Measurements from ENCODE around the gene DOK4. TPM values are rescaled to one million over a fixed set of nuclear protein-coding genes. Genes with fewer than 3 reads are reported as not detected.

Gene DOK4
- total and polyA plus RNA-seq, 2 donors (not counting 1 experiment from before 2014, with no cell fraction given), result 1.6 to 2.5 TPM

DNA sequence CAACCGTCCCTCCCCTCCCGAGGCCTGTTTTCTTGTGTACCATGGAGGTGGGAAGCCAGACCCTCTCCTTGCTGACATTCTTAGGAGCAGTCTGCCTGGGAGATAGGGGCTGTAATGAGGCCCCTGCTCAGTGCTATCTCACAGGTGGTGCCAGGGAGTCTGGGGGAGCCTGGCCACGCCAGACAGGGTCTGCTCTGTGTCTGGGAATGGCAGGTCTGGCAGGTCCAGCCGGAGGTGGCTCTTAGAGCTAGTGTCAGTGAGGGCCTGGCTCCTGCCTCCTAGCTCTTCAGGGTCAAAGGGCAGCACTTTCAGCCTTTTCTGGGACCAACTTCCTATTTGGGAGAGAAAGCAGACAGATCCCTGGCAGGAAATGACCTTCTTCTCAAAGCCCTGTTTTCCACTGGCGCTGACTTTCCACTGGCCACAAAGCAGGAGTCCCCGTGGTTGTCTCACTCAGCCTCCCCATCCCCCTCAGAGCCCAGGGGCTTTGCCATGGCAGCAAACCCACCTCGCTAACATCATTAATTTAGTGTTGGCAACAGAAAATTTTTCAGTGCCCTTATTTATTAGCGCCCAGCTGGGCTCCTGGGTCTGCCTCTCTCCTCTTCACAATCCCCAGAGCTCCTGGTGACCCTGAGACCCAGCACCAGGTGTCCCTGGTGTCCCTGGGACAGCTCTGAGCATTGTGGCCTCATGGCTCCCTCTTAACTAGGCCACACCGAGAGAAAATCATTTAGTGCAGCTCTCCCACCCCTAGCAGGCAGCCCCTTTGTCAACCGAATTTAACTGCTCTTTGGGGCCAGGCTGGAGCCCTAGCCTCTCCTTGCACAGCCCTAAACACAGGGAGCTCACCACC, 24.0 kb upstream of the DOK4 start:
- DNase-seq, result no peak
- Histone ChIP-seq H3K9ac (ENCODE audit: low read length) (no peak overlapping the region), H2AFZ (ENCODE audit: insufficient read depth, low read depth, low read length, poor library complexity, severe bottlenecking) (no peak overlapping the region), H3K36me3 (replicated peaks in 1 of 2; ENCODE audit: control extremely low read depth in 1 of 2, control insufficient read depth in 1 of 2, extremely low read depth in 1 of 2, insufficient read depth in 2 of 2, low read length in 1 of 2) (no peaks in the 10 kb centered on the region), H3K4me1 (ENCODE audit: control insufficient read depth in 2 of 2, insufficient read depth in 2 of 2, low read length in 2 of 2) (no peaks in the 10 kb centered on the region), H3K4me2 (replicated peaks; ENCODE audit: low read depth, low read length, poor library complexity, severe bottlenecking) (no peak overlapping the region), H3K9me3 (ENCODE audit: control extremely low read depth in 1 of 3, control insufficient read depth in 2 of 3, insufficient read depth in 1 of 3, low read length in 2 of 3) (no peaks in the 10 kb centered on the region), H4K20me1 (ENCODE audit: control insufficient read depth, insufficient read depth, low read length, poor library complexity, severe bottlenecking) (no peaks in the 10 kb centered on the region), H3K4me3 (ENCODE audit: control extremely low read depth in 1 of 5, extremely low read depth in 1 of 5, insufficient read depth in 1 of 5, low read depth in 2 of 5, low read length in 4 of 5) (no peak overlapping the region), H3K27me3 (replicated peaks in 1 of 4; ENCODE audit: control extremely low read depth in 1 of 4, control insufficient read depth in 3 of 4, insufficient read depth in 4 of 4, low read length in 3 of 4) (no peaks in the 10 kb centered on the region), H3K79me2 (ENCODE audit: control insufficient read depth, insufficient read depth, low read length) (no peaks in the 10 kb centered on the region), H3K27ac (ENCODE audit: low read length in 2 of 2) (no peak overlapping the region)
- Mint-ChIP-seq H3K27me3 (peaks cover 9% of the 10 kb centered on the region), H3K27ac (no peak overlapping the region), H3K9me3 (ENCODE audit: insufficient read depth) (no peaks in the 10 kb centered on the region), H3K4me1 (no peaks in the 10 kb centered on the region), H3K4me3 (no peak overlapping the region)
- ATAC-seq (ENCODE audit: low read depth), result no peak
- TF ChIP-seq, protein P1, sequence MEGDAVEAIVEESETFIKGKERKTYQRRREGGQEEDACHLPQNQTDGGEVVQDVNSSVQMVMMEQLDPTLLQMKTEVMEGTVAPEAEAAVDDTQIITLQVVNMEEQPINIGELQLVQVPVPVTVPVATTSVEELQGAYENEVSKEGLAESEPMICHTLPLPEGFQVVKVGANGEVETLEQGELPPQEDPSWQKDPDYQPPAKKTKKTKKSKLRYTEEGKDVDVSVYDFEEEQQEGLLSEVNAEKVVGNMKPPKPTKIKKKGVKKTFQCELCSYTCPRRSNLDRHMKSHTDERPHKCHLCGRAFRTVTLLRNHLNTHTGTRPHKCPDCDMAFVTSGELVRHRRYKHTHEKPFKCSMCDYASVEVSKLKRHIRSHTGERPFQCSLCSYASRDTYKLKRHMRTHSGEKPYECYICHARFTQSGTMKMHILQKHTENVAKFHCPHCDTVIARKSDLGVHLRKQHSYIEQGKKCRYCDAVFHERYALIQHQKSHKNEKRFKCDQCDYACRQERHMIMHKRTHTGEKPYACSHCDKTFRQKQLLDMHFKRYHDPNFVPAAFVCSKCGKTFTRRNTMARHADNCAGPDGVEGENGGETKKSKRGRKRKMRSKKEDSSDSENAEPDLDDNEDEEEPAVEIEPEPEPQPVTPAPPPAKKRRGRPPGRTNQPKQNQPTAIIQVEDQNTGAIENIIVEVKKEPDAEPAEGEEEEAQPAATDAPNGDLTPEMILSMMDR (IDR thresholded peaks at IDR 0.05), result no peak
- no peak for TF ChIP-seq EZH2 (IDR thresholded peaks at IDR 0.05; ENCODE audit: borderline replicate concordance, insufficient read depth, low read depth, low read length, poor library complexity, severe bottlenecking)
- intact Hi-C loops (cut with micrococcal nuclease), result no loop called here
- POLR2A ChIA-PET, result no interaction called here
- CTCF ChIA-PET, result no interaction called here
- WGBS (ENCODE audit: insufficient coverage), result 83% methylated on average over 8 of the region's 10 CpGs

DNA sequence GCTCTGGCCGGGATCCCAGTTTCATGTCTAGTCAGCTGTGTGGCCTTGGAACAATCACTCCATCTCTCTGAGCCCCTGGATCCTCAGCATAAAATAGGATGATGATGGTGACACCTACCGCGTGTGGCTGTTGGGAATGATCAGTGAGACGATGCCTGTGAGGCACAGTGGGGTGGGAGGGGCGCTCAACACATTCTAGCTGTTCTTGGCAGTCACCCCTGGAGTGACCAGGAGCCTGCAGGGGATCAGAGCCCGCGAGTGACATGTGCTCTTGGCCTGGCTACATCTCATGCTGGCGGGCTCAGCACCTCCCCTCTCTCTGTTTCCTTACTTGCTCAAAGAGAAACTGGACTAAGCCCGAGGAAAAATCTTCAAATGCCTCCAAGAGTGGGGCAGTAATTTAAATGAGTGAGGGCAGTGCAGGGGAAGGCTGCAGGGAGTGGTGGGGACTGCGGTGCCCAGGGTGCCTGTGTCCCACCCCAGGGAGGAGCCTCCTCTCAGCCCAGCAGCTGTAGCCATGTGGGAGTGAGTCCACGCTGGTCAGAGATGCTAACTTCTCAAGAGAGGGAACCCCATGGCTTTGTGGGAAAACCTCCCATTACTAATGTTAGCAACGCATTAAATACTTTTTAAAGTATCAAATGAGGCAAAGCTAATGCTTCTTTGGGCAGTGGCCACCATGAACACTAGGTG, 23.1 kb upstream of the DOK4 start:
- no peak overlapping the region for H3K4me3 ChIP-seq (ENCODE audit: control extremely low read depth in 1 of 5, extremely low read depth in 1 of 5, insufficient read depth in 1 of 5, low read depth in 2 of 5, low read length in 4 of 5)
- H4K20me1 ChIP-seq (ENCODE audit: control insufficient read depth, insufficient read depth, low read length, poor library complexity, severe bottlenecking), result no peaks in the 10 kb centered on the region
- H3K79me2 ChIP-seq (ENCODE audit: control insufficient read depth, insufficient read depth, low read length), result no peaks in the 10 kb centered on the region
- no peak overlapping the region for H3K27ac Mint-ChIP-seq
- H3K9ac ChIP-seq (ENCODE audit: low read length), result no peak overlapping the region
- H3K4me1 ChIP-seq (ENCODE audit: control insufficient read depth in 2 of 2, insufficient read depth in 2 of 2, low read length in 2 of 2), result no peaks in the 10 kb centered on the region
- H3K4me3 Mint-ChIP-seq, result no peak overlapping the region
- H3K4me2 ChIP-seq (replicated peaks; ENCODE audit: low read depth, low read length, poor library complexity, severe bottlenecking), result no peak overlapping the region
- H3K4me1 Mint-ChIP-seq, result no peaks in the 10 kb centered on the region
- WGBS (ENCODE audit: insufficient coverage), result 87% methylated on average over 7 of the region's 12 CpGs
- no peaks in the 10 kb centered on the region for H3K9me3 ChIP-seq (ENCODE audit: control extremely low read depth in 1 of 3, control insufficient read depth in 2 of 3, insufficient read depth in 1 of 3, low read length in 2 of 3)
- H3K9me3 Mint-ChIP-seq (ENCODE audit: insufficient read depth), result no peaks in the 10 kb centered on the region
- intact Hi-C loops (cut with micrococcal nuclease), result no loop called here
- H3K27me3 ChIP-seq (replicated peaks in 1 of 4; ENCODE audit: control extremely low read depth in 1 of 4, control insufficient read depth in 3 of 4, insufficient read depth in 4 of 4, low read length in 3 of 4), result no peaks in the 10 kb centered on the region
- H3K36me3 ChIP-seq (replicated peaks in 1 of 2; ENCODE audit: control extremely low read depth in 1 of 2, control insufficient read depth in 1 of 2, extremely low read depth in 1 of 2, insufficient read depth in 2 of 2, low read length in 1 of 2), result no peaks in the 10 kb centered on the region
- ChIA-PET POLR2A (no interaction called here), CTCF (interaction anchor here (2.5 kb wide), 1 partner anchor 11 kb away, joined by 5 read pairs; no protein-coding TSS in a partner anchor)
- H3K27me3 Mint-ChIP-seq, result peaks cover 13% of the 10 kb centered on the region
- H3K27ac ChIP-seq (ENCODE audit: low read length in 2 of 2), result no peak overlapping the region
- no peak for TF ChIP-seq EZH2 (IDR thresholded peaks at IDR 0.05; ENCODE audit: borderline replicate concordance, insufficient read depth, low read depth, low read length, poor library complexity, severe bottlenecking)
- TF ChIP-seq, protein P1 (IDR thresholded peaks at IDR 0.05), result no peak
- H2AFZ ChIP-seq (ENCODE audit: insufficient read depth, low read depth, low read length, poor library complexity, severe bottlenecking), result no peak overlapping the region
- DNase-seq (no peak), ATAC-seq (ENCODE audit: low read depth) (no peak)
